Nucleus accumbens (tissue), 56 donors: ENCODE results near the gene GRID1.
"Not testable (repeated sequence)": the region's sequence is repeated elsewhere in the genome, so short reads cannot be mapped to it uniquely, and the experiment has no call there.

Experiments used
- DNase-seq, 56 donors: peaks; one replicate each; lab custom pipeline; 2025; lab: John Stamatoyannopoulos, UW

Gene GRID1

DNA sequence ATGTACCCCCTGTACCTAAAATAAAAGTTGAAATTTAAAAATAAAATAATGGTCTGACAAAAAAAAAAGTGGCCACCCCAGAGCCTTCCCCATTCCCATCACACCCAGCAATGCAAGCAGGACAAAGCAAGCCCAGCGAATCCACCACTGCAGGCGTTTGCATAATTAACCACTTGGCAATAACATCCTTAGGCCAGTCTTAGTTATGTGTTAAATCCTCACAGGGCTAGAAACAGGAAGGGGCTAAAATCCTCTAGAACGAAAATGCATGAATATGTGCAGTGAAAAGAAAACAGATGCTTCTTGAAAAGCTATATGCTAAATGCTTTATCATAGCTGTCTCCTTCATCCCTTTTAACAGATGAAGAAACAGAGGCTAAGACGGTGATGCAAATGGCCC is 229.7 kb downstream of the GRID1 start:
- no peak for DNase-seq

DNA sequence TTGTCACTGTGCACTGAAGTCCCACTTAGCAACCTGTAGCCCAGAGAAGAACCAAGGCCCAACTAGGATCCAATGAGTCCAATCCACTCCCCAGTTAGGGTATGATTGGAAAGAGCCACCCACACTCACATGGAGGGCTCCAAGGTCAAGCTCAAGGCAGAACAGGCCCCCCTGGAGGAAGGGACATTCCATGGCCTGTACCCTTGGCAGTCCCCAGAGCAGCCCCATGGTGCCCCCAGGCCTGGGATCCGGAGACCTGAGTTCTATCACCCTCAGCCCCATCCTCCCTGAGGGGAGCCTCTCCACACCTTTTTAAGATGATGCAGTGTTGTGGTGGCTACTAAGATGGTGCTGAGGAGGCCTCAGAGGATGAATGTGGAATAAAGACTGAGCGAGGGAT is 231.4 kb downstream of the GRID1 start:
- no peak for DNase-seq

DNA sequence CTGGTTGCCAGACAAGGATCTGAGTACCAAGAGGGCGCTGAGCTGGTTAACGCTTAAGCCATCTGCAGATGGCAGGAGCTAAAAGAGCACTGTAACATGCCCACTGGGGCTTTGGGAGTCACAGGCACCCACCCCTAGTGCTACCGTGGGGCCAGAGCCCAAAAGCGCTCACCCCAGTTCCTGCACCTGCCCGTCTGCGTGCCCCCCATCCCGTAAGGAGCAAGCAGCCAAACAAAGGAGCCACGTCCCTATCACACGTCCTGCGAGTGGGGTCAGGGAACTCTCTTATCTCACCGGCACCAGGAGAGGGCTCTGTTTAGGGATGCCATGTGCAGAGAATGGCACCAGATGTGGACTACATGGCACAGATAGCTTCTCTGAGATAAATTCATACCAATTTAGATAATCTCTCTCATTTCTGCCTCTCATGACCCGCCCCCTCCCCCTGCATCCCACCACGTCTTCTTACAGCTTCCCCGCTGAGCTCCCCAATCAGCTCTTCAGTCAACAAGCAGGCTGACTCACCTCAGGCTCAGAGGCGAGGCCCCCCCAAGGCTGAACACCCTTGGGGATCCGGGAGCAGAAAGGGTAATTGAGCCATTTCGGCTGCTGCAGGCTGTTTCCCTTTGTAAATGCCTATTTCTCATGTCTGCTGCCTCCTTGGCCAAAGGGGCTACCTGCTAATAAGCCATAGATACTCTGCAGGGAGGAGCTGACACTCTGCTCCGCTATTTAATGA is 235.7 kb downstream of the GRID1 start:
- no peak for DNase-seq

- no peak for DNase-seq
Measured at GRCh38 chr10:86130041-86130440, 236.6 kb downstream of the GRID1 start.

DNA sequence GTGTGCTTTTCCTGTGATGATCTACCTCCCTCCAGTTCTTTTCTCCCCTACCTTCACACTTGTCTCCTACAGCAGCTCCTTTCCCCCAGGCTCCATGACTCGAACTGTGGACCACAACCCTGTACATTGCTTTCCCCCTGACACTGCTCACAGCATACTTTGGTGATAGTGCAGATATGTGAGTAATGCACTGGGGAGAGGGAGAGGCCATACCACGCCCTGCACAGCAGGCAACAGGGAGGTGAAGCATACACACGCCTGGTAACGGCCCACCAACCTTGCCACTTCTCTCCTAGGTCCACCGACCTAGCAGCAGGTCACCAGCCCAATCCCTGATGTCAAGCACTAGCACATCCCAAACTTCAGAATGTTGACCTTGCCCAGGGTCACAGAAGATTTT is 238.2 kb downstream of the GRID1 start:
- no peak for DNase-seq

DNA sequence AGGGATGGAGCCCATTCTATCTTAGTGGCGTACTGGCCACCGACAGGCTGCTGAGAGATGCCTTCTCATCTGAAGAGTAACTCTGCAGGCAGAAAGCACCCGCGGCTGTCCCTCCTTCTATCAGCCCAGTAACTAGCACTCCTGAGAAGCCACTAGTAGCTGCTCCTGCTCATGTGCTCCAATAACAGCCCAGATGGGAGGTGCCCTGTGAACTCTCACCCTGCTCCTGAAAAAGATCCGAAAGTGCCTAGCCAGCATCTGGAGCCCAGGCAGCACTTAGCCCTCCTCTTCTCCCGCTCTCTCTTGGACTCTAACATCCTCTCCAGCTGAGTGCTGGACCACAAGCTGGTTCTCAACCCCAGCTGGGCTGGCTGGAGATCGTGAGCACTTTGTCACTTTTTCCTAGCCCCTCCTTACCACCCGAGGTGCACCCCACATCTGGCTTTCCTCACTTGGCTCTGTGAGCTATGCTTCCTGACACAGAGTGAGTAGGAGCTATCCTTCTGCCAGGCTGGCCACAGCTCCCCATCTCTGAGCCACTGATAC is 239.2 kb downstream of the GRID1 start:
- no peak for DNase-seq

GRCh38 chr10:86124734-86125133 is 241.9 kb downstream of the GRID1 start:
- no peak for DNase-seq

DNA sequence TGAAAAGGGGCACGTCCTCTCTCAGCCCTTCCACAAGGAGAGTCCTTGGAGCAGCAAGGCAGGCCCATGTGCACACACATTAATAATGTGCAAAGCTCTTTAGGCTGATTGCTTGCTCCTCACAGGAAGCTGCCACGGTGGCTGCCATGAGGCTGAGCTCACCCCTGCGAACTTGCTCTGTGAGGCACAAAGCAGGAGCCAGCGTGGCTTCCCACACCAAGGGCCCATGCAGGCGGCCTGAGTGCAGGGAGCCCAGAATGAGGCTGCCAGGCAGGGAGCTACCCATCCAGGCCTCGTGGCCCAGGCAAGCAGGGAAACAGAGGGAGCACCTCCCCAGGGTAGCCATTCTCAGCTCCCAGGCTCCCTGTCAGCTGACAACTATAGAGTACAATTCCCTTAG is 242.9 kb downstream of the GRID1 start:
- no peak for DNase-seq

- no peak for DNase-seq
Measured at GRCh38 chr10:86123304-86123703, 243.3 kb downstream of the GRID1 start.

GRCh38 chr10:86122646-86123045 is 243.9 kb downstream of the GRID1 start:
- DNase-seq = no peak

DNA sequence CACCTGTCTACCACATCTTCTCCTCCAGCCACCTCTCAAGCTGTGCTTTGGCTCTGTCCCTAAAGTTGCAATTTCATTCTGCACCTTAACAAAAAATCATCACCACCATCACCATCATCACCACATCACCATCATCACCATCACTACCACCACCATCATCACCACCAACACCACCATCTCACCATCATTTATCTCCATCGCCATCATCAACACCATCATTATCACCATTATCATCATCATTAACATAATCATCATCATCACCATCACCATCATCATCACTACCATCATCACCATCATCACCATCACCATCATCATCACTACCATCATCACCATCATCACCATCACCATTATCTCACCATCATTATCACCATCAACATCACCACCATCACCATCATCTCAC is 245.4 kb downstream of the GRID1 start:
- no peak for DNase-seq

GRCh38 chr10:86117051-86117450 is 249.5 kb downstream of the GRID1 start:
- DNase-seq = no peak

DNA sequence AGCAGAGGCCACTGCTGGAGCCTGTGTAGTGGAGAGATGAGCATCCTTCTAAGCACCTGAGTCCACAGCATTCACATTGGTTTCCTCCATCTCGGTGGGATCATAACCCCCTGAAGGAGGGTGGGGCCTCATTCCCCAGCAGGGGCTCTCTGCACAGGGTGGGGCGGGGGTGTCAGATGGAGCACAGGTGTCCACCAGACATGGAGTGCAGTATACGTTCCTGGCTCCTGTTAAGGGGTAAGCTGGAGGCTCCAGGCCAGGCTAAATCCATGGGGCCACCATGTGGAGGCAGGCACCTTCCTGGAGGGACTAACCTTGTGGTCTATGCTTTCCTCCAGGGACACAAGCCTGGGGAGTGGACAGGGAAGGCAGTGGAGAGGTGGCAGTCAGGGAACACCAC is 252.6 kb downstream of the GRID1 start:
- DNase-seq = no peak

DNA sequence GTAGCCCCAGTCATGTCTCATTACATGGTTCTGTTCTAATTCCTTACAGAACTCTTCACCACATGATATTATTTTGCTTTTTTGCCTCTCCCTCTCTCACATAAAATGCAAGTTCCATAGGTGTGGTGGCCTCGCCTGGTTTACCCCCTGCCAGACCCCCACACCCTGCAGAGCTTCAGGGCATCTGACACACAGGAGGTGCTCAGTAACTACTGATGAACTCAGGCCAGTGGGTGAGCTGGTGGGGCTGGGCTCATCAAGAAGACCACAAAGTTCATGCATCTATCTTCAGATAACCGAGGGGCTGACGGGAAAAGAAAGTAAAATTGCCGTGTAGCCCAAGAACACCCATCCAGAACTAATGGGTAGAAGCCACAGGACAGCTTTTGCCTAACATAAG is 253.1 kb downstream of the GRID1 start:
- DNase-seq = no peak

DNA sequence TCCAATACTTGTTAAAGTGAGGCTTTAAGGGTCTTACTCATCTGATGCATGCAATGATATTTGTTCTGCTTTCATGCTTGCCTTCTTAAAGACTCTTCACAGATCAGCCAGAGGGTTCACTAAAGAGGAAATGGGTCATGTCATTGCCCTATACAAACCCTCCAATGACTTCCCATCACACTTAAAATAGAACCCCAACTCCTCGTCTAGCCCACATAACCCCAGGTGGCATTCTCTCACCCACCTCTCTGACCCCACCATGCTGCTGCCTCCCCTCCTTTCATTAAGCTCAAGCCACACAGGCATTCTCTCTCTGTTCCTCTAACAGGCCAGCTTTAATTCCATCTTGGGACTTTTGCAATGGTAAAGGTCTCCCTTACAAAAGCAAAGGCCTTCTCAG is 253.6 kb downstream of the GRID1 start:
- no peak for DNase-seq

- no peak for DNase-seq
Measured at GRCh38 chr10:86111902-86112545, 254.6 kb downstream of the GRID1 start.

DNA sequence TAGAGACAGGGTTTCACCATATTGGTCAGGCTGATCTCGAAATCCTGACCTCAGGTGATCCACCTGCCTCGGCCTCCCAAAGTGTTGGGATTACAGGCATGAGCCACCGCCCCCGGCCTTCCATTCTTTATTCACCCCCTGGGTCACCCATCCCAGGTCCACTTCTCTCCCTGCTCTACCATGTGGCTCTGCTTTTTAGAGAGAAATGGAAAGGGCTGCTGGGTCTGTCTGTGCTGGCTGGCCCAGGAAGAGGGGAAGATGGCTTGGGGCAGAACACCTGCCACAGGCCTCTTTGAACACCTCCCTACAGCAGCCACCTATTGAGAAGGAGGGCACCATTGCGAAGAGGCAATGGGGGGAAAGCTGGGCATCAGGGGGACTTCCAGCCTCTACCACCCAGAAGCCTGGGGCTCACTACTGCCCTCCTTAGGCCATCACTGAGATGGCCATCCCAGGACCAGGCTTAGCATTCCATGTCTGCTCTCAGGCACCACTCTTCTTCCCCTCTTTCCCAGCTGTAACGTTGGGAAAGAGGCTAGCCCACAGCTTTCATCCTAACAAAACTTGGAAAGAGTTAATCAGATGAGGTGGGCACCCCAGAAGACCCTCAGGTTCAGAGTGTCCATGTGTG is 256.3 kb downstream of the GRID1 start:
- DNase-seq = no peak

GRCh38 chr10:86109421-86109820 is 257.2 kb downstream of the GRID1 start:
- DNase-seq = no peak

DNA sequence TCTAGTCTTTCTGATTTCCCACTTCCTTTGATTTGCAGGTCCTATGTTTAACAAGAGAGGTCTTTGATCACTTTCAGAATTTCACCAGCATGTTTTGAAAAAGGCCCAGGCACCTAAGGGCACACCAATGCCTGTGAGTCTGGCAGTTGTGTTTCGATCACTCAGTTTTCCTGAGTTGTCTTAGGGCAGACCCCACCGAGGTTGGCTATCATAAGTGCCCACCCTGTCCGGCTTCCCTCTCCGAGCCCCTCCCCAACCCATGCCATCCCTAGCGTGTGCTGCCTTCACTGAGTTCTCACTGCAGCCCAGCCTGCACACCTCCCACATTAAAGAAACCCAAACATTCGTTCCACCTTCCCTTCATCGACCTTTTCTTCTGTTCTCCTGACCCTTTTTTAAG is 257.9 kb downstream of the GRID1 start:
- no peak for DNase-seq

GRCh38 chr10:86107611-86108310 is 258.8 kb downstream of the GRID1 start:
- DNase-seq = not testable (repeated sequence)

DNA sequence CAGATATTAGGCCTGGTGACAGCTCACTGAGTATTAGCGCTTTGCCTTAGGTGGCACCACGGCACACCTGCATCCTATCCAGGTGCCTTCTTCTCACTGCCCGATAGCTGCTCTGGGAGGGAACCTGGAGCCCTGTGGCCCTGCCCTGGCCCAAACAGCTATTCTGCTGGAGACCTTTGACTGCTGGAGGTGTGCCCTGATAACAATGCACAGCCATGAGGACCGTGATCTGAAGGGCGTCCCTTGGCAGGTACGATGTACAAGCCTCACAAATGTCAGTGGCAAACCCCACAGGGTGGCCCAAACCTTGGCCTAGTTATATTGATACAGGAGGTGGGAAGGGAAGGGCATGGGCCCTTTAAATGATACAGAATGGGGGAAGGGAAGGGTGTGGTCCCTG is 259.5 kb downstream of the GRID1 start:
- no peak for DNase-seq
